HG03354 (cell line): ENCODE data around the gene ADARB2.

Experiments used
- ATAC-seq: cut with Tn5 transposase; IDR thresholded peaks from one replicate; pipeline ENCODE4 v1.9.1; 2021; ENCODE audit warnings: mild to moderate bottlenecking; ENCODE audit not compliant: unreplicated experiment, poor library complexity, severe bottlenecking

ADARB2 gene

DNA sequence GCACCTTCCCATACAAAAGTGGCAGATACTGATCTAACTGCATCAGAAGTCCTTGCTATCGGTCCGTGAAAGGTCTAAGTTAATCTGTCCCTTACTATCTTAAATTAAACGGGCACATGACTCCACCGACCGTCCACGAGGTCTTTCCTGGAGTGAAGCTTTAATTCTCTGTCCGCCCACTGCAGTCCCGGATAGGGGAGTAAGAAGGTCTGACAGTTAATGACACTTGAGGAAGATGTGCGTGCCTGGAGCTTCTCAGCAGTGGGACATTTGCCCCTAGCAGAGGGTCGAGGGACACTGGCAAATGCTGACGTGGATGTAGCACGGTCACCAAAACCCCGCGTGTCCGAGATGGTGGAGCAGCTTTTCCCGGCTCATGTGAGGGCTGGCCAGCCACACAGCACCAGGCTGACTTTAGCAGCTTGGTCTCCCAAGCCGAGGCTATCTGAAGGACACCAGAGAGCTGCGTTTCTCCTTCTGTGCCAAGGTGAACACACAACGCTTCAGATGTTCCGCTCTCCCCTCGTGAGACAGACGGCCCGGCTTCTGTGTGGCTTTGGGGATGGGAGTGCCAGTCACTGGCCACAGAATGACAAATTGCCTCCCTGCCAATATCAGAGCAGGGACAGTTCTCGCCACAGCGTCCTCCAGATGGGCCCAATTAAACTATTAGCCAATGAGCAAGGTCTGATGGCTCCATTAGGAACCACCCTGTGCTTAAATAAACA, 86.6 kb downstream of the ADARB2 start:
- no peak for ATAC-seq

- ATAC-seq: no peak
Measured at GRCh38 chr10:1648648-1649047, 88.7 kb downstream of the ADARB2 start.

GRCh38 chr10:1646332-1646731, 91.0 kb downstream of the ADARB2 start:
- ATAC-seq: no peak

- ATAC-seq: no peak
Measured at GRCh38 chr10:1645896-1646295, 91.4 kb downstream of the ADARB2 start.

DNA sequence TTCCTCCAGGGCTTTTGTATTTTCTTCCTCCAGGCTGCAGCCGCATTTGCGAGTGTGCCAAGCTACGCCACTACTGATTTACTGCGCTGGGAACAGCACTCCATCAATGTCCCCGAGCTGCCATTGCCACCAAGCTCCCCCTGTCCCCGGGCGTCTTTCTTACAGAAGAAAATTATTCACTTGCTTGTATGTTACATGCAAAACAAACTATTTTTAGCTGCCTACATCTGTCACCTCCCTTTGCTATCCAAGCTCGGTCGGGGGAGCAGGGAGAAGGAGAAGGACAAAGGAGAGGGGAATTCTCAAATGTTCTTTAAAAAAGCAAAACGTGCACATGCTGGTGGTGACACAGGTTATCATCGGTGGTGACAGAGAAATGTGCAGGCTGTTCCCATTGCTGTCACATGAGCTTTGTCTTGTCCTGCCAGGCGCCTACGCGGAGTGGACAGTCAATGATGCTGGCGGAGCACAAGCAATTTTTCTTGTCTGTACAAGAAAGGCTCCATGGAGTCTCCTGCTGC, 93.1 kb downstream of the ADARB2 start:
- no peak for ATAC-seq

GRCh38 chr10:1643908-1644179, 93.5 kb downstream of the ADARB2 start:
- ATAC-seq: no peak

- ATAC-seq: peak; percentile 68
Measured at GRCh38 chr10:1643161-1643907, 94.0 kb downstream of the ADARB2 start.

DNA sequence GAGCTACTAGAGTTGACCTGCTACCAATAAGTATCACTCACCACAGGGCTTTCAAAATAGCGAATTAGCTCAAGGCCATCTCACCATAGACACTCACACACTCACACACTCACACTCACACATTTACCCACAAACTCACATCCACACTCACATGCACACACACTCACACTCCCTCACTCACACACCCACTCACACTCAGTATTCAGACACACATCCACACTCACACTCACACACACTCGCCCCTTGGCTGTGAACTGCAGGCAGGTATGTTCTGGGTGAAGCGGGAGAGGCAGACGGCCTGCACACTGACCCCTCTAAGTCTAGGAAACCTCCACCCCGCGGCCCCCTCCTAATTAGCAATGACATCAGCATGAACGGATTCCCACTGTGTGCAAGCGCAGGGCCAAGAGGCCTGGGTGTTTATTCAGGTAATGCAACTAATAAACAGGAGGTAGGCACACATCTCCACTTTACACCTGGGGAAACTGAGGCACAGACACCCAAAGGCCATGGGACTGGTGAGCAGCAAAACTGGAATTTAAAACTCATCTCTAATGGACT, 94.6 kb downstream of the ADARB2 start:
- ATAC-seq: no peak

DNA sequence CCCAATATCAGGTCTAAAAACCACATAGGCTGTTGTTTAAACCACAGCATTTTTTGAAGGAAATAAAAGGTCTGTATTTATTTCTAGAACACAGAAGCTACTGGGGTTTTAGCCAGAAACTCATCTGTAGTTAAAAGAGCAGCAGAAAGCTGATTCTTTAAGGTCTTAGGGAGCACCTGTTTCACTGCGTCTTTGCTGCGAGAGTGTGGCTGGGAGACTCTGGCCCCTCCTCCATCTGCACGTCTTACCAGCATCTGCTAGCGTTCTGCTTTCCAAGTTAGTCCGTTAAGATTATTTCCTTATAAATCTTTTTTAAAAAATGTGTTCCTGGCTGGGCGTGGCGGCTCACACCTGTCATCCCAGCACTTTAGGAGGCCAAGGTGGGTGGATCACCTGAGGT, 95.9 kb downstream of the ADARB2 start:
- no peak for ATAC-seq

GRCh38 chr10:1638889-1639419, 98.4 kb downstream of the ADARB2 start:
- ATAC-seq: no peak

DNA sequence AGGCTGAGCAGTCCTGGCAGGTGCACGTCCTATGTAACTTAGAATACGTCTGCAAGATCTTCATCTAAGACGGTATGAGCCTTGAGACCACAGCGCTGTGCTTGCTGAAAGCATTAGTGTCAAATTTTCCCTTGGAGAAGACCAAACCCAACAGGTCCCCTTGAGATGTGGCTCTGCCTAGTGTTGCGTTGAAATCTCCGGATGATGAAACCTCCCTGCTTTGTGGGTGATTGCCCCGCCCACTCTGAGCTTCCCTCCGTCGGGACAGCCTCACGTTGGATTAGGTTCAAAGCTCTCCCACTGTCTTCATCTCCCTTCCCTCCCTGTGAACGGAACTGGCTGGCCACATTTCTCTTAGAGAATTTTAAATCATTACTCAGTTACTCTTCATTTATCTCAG, 102.0 kb downstream of the ADARB2 start:
- ATAC-seq: no peak

DNA sequence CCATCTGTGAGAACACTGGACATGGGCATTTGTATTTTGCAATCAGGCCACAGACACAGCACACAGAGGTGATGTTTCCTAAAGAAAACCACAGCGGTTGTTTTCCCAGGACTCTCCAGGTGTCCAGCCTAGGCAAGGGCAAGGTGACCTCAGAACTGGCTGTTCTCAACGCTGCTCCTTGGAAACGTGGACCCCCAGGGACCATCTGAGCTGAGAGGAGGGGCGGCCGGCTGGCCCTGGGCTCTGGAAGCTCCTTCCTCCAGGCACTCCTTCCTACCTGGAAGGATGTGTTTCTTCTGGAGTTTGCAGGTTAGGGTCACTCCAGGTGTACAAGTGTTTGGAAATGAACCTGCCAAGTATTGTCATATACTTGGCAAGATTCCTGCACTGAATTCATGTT, 103.1 kb downstream of the ADARB2 start:
- ATAC-seq: no peak

DNA sequence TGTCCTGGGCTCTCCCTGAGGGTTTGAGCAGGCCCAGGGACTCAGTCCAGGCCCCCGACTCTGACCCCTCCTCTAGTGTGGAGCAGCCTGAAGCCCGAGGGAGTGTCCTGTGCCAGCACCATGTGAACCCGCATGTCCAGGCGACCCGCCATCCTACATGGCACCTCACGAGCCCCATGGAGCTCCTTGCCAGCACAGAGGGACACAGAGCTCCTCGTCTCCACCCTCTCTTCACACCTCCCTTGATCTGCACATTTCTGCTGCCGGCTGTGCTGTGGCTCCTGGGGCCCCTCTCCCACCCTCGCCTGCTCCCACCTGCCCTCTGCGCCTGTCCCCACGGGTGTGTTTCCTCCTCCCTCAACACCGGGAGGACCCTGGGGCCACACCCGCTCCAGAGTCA, 103.5 kb downstream of the ADARB2 start:
- ATAC-seq: no peak

DNA sequence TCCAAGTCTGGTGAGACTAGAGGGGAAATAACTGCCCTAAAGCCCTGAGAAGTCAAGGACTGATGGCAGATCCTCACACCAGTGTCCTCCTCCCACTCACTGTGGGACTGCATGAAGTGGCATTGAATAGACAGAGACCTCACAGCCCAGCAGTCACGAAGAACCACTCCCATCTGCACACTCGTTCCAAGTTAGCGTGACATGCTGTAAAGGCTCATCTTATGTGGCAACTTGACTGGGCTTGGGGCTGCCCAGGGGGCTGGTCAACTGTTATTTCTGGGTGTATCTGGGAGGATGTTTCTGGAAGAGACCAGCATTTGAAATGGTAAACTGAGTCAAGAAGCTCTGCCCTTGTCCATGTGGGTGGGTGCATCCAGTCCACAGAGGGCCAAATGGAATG, 104.7 kb downstream of the ADARB2 start:
- no peak for ATAC-seq

- no peak for ATAC-seq
Measured at GRCh38 chr10:1632141-1632540, 105.2 kb downstream of the ADARB2 start.

GRCh38 chr10:1631282-1631681, 106.0 kb downstream of the ADARB2 start:
- no peak for ATAC-seq

GRCh38 chr10:1630304-1630703, 107.0 kb downstream of the ADARB2 start:
- ATAC-seq: no peak

DNA sequence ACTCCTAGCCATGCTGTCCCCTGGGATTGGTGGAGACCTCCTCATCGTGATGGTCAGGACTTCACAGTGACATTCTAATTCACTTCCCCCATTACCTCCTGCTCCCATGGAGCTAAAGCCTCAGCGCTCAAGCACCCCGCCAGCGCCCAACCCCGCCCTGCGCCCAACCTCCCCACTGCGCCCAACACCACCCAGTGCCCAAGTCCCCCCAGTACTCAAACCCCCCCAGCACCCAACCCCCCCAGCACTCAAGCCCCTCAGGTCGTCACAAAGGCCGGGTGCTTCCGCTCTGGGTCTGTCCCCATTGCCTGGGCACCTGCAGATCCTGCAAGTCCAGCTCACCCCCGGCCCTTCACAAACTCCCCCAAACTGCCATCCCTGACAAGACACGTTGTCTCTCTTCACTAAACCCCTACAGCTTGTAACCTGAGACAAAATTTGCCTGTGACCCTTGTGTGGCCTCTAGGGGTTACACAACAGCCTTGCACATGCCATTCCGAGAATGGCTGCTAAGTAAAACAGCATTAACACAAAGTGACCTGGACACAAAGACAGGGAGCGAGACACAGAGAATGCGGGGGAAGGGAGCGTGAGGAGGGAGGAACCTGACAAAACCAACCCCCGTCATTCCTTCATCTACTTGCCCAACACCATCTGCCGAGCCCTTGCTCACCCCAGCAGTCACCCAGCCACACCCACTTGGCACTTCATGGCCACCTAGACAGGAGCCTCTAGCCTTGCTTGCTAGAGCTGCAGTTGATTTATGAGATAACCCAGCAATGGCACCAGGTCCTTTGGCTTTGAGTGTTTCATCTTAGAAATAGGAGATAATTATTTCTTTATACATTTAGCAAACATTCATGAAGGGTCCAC, 107.8 kb downstream of the ADARB2 start:
- no peak for ATAC-seq

DNA sequence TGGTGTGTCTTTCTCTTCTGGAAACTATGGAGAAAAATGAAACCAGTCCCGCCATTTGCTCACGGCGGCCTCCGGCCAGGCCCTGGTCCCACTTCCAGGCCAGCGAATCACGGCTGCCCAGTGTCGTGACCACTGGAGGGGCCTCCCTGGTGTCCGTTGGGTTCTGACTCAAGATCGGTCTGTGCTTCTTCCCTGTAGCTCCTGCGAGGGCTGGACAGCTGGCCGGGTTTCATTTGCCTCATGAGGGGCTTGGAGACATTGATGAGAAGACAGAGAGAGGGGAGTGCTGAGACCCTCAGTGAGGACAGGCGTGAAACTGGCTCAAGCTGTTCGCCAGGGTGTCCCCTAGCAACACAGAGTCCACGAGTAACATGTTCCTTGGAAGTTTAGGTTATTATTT, 108.6 kb downstream of the ADARB2 start:
- ATAC-seq: no peak

DNA sequence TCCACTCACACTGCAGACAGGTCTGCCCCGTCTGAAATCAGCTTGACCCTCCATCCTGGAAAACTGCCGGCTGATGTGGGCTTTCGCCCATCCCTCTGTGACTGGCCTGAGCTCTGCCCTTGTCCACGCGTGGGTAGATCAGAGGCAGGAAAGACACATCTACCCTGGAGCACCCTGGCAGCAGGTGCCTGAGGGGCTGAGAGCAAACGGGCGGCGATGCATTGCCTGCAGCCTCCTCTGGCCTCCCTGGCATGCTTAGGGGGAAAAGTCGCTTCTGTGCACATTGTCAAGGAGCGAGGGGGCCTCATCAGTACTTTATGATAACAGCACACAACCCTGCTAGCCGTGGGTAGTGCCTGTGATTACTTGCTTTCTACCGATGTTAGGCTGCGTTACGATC, 109.4 kb downstream of the ADARB2 start:
- ATAC-seq: no peak
